Heart right ventricle (tissue), 16 donors: Measurements from ENCODE around the gene ME3. TPM values are rescaled to one million over a fixed set of nuclear protein-coding genes. Genes with fewer than 3 reads are reported as not detected.

Source experiments
- ATAC-seq, 8 donors: fragments of 200-7000 bp; cut with Tn5 transposase; one replicate each; pipeline ENCODE4 v1.9.1; 2020; ENCODE audit warnings: mild to moderate bottlenecking in 8 of 8, moderate library complexity in 8 of 8, moderate number of reproducible peaks in 1 of 8
- DNase-seq, 2 donors: peaks; one replicate each; pipeline ENCODE4 v3.0.0-alpha.2; 2020
- H3K27ac ChIP-seq, 10 donors: fragments of 200-600 bp; sonication (generic) in 2 of 10; one replicate each; pipeline versions ENCODE4 v1.5.0 to v1.8.0; 2020 to 2022; ENCODE audit warnings: mild to moderate bottlenecking in 3 of 10
- H3K27me3 ChIP-seq, 7 donors: fragments of 200-600 bp; one replicate each; pipeline ENCODE4 v1.8.0; 2021 to 2022; ENCODE audit warnings: mild to moderate bottlenecking in 2 of 7
- H3K36me3 ChIP-seq, 9 donors: fragments of 200-600 bp; sonication (generic) in 1 of 9; one replicate each; pipeline versions ENCODE4 v1.5.0 to v1.8.0; 2020 to 2022; ENCODE audit warnings: mild to moderate bottlenecking in 2 of 9
- H3K4me1 ChIP-seq, 9 donors: fragments of 200-600 bp; sonication (generic) in 1 of 9; one replicate each; pipeline versions ENCODE4 v1.5.0 to v1.8.0; 2020 to 2022; ENCODE audit warnings: mild to moderate bottlenecking in 4 of 9
- H3K4me3 ChIP-seq, 10 donors: fragments of 200-600 bp; sonication (generic) in 2 of 10; one replicate each; pipeline versions ENCODE4 v1.5.0 to v1.8.0; 2020 to 2022; ENCODE audit warnings: mild to moderate bottlenecking in 7 of 10, moderate library complexity in 2 of 10
- H3K9me3 ChIP-seq, 11 donors: fragments of 200-600 bp in 10 of 11; sonication (generic) in 2 of 11; one replicate each; pipeline versions ENCODE4 v1.5.0 to v1.8.0; 2013 to 2022; ENCODE audit warnings: mild to moderate bottlenecking in 2 of 11, control low read depth in 1 of 11, moderate library complexity in 1 of 11
- WGBS, 2 donors: extraction: QIAGEN DNeasy Blood & Tissue Kit; methylation state at CpG; one replicate each; pipeline ENCODE4 v1.1.7; 2013; ENCODE audit warnings: inconsistent platforms in 1 of 2; 5-methylcytosine and 5-hydroxymethylcytosine counted together
- intact Hi-C, 10 donors: fragments of 100-400 bp; cut with DNase I; formaldehyde crosslinking; loops; one replicate each; pipeline versions ENCODE4 v1.11.1 to v1.14.2; 2022
- polyA plus RNA-seq, 2 donors: library from polyadenylated mRNA; stranded (reverse); fragments of 200-250 nt; gene quantifications; one replicate each; pipeline ENCODE4 v1.2.3, GENCODE V29; 2013
- total RNA-seq, 10 donors: library from RNA; stranded (reverse); fragmentation: NEBNext Ultra II Directional in 3 of 10; extraction: Animal tissue kit (Norgen Biotek cat#: 25700) in 3 of 10; gene quantifications; one replicate each; pipeline versions ENCODE4 v1.2.1 to v1.2.4, GENCODE V29; 2021 to 2023
- TF ChIP-seq, protein P1 (sequence below), 9 donors: fragments of 200-600 bp; sonication (generic) in 2 of 9; IDR thresholded peaks; one replicate each; pipeline versions ENCODE4 v1.5.0 to v1.8.0; 2021 to 2022; ENCODE audit warnings: antibody characterized with exemption in 9 of 9, mild to moderate bottlenecking in 5 of 9, moderate library complexity in 1 of 9
- donor health status: Arrhythmogenic right ventricular cardiomyopathy.
- donor health status: ischemic (EF 13 %, LVEDD 7.1; RV severe dilation, severe dysfunction).
- donor health status: healthy with polysubstance abuse.
- donor health status: DM: no; HTN: yes; CAD: no.
- donor health status: DM: no; HTN: no; CAD: no.
- donor health status: ischemic (EF 25% LVEDD 6.9; RV normal size, moderate dysfunction).
- donor health status: ischemic (EF 25% LVEDD 5.7; RV mildly dilated, moderate dysfunction).
- donor health status: healthy.
- donor health status: DM: yes; HTN: yes; CAD: no.
- donor health status: Ischemic cardiomyopathy.
- donor health status: ischemic (EF 35%, LVEDD 5.7; RV mildly dilated, moderate dysfunction).
- donor health status: nonischemic (EF 11% LVEDD 7.7; RV severe dilation, severe dysfunction).
- donor health status: DM: yes; HTN: yes; CAD: no.
- donor health status: PGD.
- donor health status: ischemic (EF 29% LVEDD 5.4; RV normal size, mild dysfunction).
- donor health status: nonischemic (EF 23%, LVEDD 6.1; RV moderate dilation, normal function).

Gene ME3
- total and polyA plus RNA-seq, 12 donors: 17.2 to 46.8 (median 33.7) TPM

DNA sequence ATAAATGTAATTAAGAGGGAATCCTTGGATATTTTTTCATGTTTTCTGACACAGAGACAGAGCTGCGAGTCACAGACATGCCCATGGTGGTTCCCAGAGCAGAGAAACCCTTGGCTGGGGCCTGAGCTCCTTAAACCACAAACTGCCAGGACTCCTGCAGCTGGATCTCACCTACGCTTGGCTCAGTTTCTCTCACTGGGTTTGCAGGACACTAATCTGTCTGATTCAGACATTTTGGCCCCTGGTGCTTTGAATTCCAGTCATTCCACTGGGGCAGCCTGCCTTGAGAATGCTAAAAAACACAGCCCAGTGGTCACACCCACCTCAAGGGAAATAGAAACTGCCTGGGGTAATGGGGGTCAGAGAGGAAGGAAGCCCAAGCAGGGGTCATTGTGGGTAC, 175.1 kb downstream of the ME3 start:
- no peak overlapping the region for H3K27ac ChIP-seq
- 93 to 97% methylated on average over 2 of the region's 2 CpGs for WGBS, 2 donors
- TF ChIP-seq, protein P1, sequence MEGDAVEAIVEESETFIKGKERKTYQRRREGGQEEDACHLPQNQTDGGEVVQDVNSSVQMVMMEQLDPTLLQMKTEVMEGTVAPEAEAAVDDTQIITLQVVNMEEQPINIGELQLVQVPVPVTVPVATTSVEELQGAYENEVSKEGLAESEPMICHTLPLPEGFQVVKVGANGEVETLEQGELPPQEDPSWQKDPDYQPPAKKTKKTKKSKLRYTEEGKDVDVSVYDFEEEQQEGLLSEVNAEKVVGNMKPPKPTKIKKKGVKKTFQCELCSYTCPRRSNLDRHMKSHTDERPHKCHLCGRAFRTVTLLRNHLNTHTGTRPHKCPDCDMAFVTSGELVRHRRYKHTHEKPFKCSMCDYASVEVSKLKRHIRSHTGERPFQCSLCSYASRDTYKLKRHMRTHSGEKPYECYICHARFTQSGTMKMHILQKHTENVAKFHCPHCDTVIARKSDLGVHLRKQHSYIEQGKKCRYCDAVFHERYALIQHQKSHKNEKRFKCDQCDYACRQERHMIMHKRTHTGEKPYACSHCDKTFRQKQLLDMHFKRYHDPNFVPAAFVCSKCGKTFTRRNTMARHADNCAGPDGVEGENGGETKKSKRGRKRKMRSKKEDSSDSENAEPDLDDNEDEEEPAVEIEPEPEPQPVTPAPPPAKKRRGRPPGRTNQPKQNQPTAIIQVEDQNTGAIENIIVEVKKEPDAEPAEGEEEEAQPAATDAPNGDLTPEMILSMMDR (IDR thresholded peaks at IDR 0.05): no peak
- peaks cover 4 to 39% (median 12%) of the 10 kb centered on the region in 9 donors for H3K4me1 ChIP-seq
- ATAC-seq (no peak), DNase-seq (no peak)
- intact Hi-C loops: no loop called here
- no peaks in the 10 kb centered on the region for H3K9me3 ChIP-seq
- peaks cover 0 to 20% (median 0%) of the 10 kb centered on the region in 9 donors for H3K36me3 ChIP-seq
- no peaks in the 10 kb centered on the region for H3K27me3 ChIP-seq
- no peak overlapping the region for H3K4me3 ChIP-seq

DNA sequence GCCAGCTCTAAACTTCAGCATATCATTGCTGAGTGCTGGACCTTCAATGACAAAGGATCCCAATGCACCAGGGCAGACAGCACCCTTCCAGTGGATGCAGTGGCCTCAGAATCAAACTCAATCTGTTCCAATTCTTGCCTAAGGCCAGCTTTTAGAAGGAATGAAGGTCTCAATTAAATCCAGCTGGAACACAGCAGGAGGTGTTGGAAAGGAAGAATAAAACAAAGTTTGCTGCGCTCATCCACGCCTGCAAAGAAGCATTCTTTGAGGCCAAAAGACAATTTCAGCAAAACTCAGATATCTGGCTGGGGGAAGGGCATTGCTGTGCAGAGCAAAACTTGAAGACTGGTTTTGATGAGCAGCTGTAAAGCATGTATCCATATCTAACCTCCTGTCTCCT, 177.1 kb downstream of the ME3 start:
- H3K4me3 ChIP-seq: no peak overlapping the region
- DNase-seq: no peak
- peaks cover 0 to 20% (median 0%) of the 10 kb centered on the region in 9 donors for H3K36me3 ChIP-seq
- no peaks in the 10 kb centered on the region for H3K9me3 ChIP-seq
- H3K4me1 ChIP-seq: peaks cover 4 to 33% (median 11%) of the 10 kb centered on the region in 9 donors
- H3K27me3 ChIP-seq: no peaks in the 10 kb centered on the region
- TF ChIP-seq, protein P1 (IDR thresholded peaks at IDR 0.05): no peak
- no peak overlapping the region for H3K27ac ChIP-seq
- ATAC-seq: no peak
- intact Hi-C loops: no loop called here
- WGBS, 2 donors: 83 to 90% methylated on average over 2 of the region's 2 CpGs

DNA sequence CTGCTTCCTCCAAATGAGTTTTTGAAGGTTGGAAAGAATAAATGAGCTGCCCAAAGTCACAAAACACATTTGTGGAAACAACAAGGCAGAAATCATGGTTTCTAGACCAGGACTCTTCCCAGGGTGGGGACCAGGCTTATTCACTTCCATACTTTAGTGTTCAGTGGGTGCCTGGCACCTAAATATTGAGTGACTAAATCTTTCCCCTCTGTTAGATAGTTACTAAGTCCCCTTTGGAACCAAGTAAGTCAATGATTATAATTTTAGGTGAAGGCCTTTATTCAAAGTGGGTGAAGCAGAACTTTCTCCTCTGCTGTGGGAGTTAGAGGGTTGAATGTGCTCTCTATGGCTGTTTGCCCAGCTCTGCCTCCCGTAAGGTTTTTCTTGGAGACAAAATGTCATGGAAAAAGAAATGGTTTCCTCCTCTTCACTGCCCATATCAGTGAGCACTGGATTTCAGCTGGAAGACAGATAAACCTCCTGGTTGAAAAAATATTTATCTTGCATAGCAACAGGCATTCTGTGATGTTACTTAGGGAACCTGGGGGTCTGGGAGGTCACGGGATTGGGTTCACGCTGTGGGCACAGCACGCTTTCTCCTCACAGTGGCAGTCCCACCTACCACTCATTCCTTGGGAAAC, 179.9 kb downstream of the ME3 start:
- H3K27ac ChIP-seq: peak overlapping the region in 4 of 10 donors; percentile 4 to 46 (median 30)

DNA sequence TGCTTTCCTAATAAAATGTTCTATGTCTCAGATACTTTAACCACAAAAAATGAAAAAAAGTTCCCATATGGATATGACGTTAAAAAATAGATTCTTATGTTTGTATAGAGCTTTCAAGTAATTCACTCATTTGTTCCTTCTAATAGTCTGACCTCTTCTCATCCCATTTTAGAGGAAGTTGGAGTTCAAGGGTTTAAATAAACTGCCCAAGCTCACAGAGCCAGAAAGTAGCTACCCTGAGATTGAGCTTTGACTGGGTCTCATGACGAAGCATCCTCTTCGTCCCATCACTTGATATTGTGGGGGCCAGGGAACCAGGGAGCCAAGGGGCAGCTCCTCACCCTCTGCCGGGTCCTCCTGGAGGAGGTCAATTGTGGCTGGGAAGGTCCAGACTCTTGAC, 181.4 kb downstream of the ME3 start:
- Histone ChIP-seq H3K9me3 (no peaks in the 10 kb centered on the region), H3K27ac (peak overlapping the region in 1 of 10 donors; percentile 21), H3K36me3 (peaks cover 0 to 9% (median 0%) of the 10 kb centered on the region in 9 donors), H3K4me3 (no peak overlapping the region), H3K4me1 (peaks cover 0 to 24% (median 8%) of the 10 kb centered on the region in 9 donors), H3K27me3 (no peaks in the 10 kb centered on the region)
- ATAC-seq (no peak), DNase-seq (no peak)
- intact Hi-C loops: no loop called here
- TF ChIP-seq, protein P1 (IDR thresholded peaks at IDR 0.05): no peak
- 82 to 90% methylated on average over 4 of the region's 4 CpGs for WGBS, 2 donors

More for the DNA sequence above, 179.9 kb downstream of the ME3 start:
- Histone ChIP-seq H3K4me3 (no peak overlapping the region), H3K36me3 (peaks cover 0 to 20% (median 0%) of the 10 kb centered on the region in 9 donors), H3K9me3 (no peaks in the 10 kb centered on the region), H3K4me1 (peaks cover 0 to 24% (median 8%) of the 10 kb centered on the region in 9 donors), H3K27me3 (no peaks in the 10 kb centered on the region)
- TF ChIP-seq, protein P1 (IDR thresholded peaks at IDR 0.05): peak in 1 of 9 donors; percentile 7
- intact Hi-C loops: no loop called here
- DNase-seq: peak in 1 of 2 donors; percentile 43
- ATAC-seq: peak; percentile 25 to 71 (median 62)
- WGBS, 2 donors: 57 to 58% methylated on average over 4 of the region's 4 CpGs
